KMS-11 (cell line): Measurements from ENCODE around the gene NR4A3.

ENCODE experiments used
- H2AFZ ChIP-seq: fragments of 200-600 bp; sonication (generic); 2 replicates; pipeline ENCODE4 v1.6.1; 2016; ENCODE audit warnings: antibody characterized with exemption, mixed run types, low read depth
- H3K27ac ChIP-seq: fragments of 200-600 bp; sonication (generic); 2 replicates; pipeline ENCODE4 v1.6.1; 2016; ENCODE audit warnings: mild to moderate bottlenecking, mixed run types
- H3K27me3 ChIP-seq: fragments of 200-600 bp; sonication (generic); 2 replicates; pipeline ENCODE4 v1.6.1; 2017; ENCODE audit warnings: mild to moderate bottlenecking, low read depth, mixed run types, moderate library complexity; ENCODE audit not compliant: insufficient read depth
- H3K36me3 ChIP-seq: fragments of 200-600 bp; sonication (generic); 2 replicates; pipeline ENCODE4 v1.6.1; 2017; ENCODE audit warnings: mild to moderate bottlenecking, mixed run types; ENCODE audit not compliant: insufficient read depth
- H3K4me1 ChIP-seq: fragments of 200-600 bp; sonication (generic); 2 replicates; pipeline ENCODE4 v1.6.1; 2016; ENCODE audit warnings: mild to moderate bottlenecking, low read depth, mixed run types; ENCODE audit not compliant: poor library complexity, severe bottlenecking
- H3K4me2 ChIP-seq: fragments of 200-600 bp; sonication (generic); 2 replicates; pipeline ENCODE4 v1.7.0; 2016; ENCODE audit warnings: mild to moderate bottlenecking, mixed run types
- H3K4me3 ChIP-seq: fragments of 200-600 bp; sonication (generic); IDR thresholded peaks from 2 replicates; pipeline ENCODE4 v1.6.1; 2017; ENCODE audit warnings: low read depth, low read length, mixed read lengths; ENCODE audit not compliant: insufficient read depth
- H3K79me2 ChIP-seq: fragments of 200-600 bp; sonication (generic); 2 replicates; pipeline ENCODE4 v1.6.1; 2016; ENCODE audit warnings: low read depth, mixed run types; ENCODE audit not compliant: insufficient read depth
- H3K9ac ChIP-seq: fragments of 200-600 bp; sonication (generic); 2 replicates; pipeline ENCODE4 v1.6.1; 2016; ENCODE audit warnings: mild to moderate bottlenecking, mixed run types
- H4K20me1 ChIP-seq: fragments of 200-600 bp; sonication (generic); 2 replicates; pipeline ENCODE4 v1.6.1; 2016; ENCODE audit warnings: mild to moderate bottlenecking, mixed run types; ENCODE audit not compliant: insufficient read depth
- CTCF ChIP-seq: fragments of 200-600 bp; sonication (generic); conservative IDR thresholded peaks from 2 replicates; pipeline ENCODE4 v1.6.1; 2017; ENCODE audit warnings: low read depth, mild to moderate bottlenecking, antibody characterized with exemption, low read length, moderate library complexity, mixed read lengths

Gene NR4A3

GRCh38 chr9:99833735-99834134 is 12.1 kb downstream of the NR4A3 start:
- Histone ChIP-seq H3K79me2 (no peaks in the 10 kb centered on the region), H3K9ac (no peak overlapping the region), H4K20me1 (no peaks in the 10 kb centered on the region), H2AFZ (no peak overlapping the region), H3K4me3 (no peak overlapping the region), H3K27ac (no peak overlapping the region), H3K36me3 (no peaks in the 10 kb centered on the region), H3K4me2 (no peak overlapping the region), H3K27me3 (no peaks in the 10 kb centered on the region), H3K4me1 (no peaks in the 10 kb centered on the region)
- TF ChIP-seq CTCF, result no peak

GRCh38 chr9:99834474-99834873 is 12.8 kb downstream of the NR4A3 start:
- no peaks in the 10 kb centered on the region for H3K27me3 ChIP-seq
- H3K4me2 ChIP-seq, result no peak overlapping the region
- no peaks in the 10 kb centered on the region for H3K79me2 ChIP-seq

GRCh38 chr9:99835142-99835541 is 13.5 kb downstream of the NR4A3 start:
- H3K27ac ChIP-seq, result no peak overlapping the region
- H2AFZ ChIP-seq, result no peak overlapping the region
- no peak for TF ChIP-seq CTCF
- no peak overlapping the region for H3K4me2 ChIP-seq
- no peaks in the 10 kb centered on the region for H3K36me3 ChIP-seq
- no peaks in the 10 kb centered on the region for H3K4me1 ChIP-seq
- no peaks in the 10 kb centered on the region for H3K27me3 ChIP-seq
- H3K9ac ChIP-seq, result no peak overlapping the region
- no peaks in the 10 kb centered on the region for H3K79me2 ChIP-seq
- no peak overlapping the region for H3K4me3 ChIP-seq
- no peaks in the 10 kb centered on the region for H4K20me1 ChIP-seq

More at GRCh38 chr9:99834474-99834873, 12.8 kb downstream of the NR4A3 start:
- H3K4me3 ChIP-seq, result no peak overlapping the region
- H2AFZ ChIP-seq, result no peak overlapping the region
- H3K36me3 ChIP-seq, result no peaks in the 10 kb centered on the region
- no peak for TF ChIP-seq CTCF
- H3K4me1 ChIP-seq, result no peaks in the 10 kb centered on the region
- H3K27ac ChIP-seq, result no peak overlapping the region
- H3K9ac ChIP-seq, result no peak overlapping the region
- no peaks in the 10 kb centered on the region for H4K20me1 ChIP-seq

- no peak for TF ChIP-seq CTCF
- Histone ChIP-seq H3K4me3 (no peak overlapping the region), H3K4me1 (no peaks in the 10 kb centered on the region), H3K27me3 (no peaks in the 10 kb centered on the region), H2AFZ (no peak overlapping the region), H3K4me2 (no peak overlapping the region), H3K36me3 (no peaks in the 10 kb centered on the region), H3K27ac (no peak overlapping the region), H3K9ac (no peak overlapping the region), H3K79me2 (no peaks in the 10 kb centered on the region), H4K20me1 (no peaks in the 10 kb centered on the region)
Observed at GRCh38 chr9:99835581-99835980, 13.9 kb downstream of the NR4A3 start.
